Muscle layer of duodenum (tissue), 2 donors: ENCODE data around the gene DLX2.
A peak's percentile ranks its signal among the peaks of the same experiment; 100 is the strongest.

ENCODE experiments used
- H3K27ac ChIP-seq: one replicate; pipeline ENCODE4 v1.7.0; 2013; ENCODE audit warnings: mild to moderate bottlenecking, low read length
- H3K27me3 ChIP-seq: one replicate; pipeline ENCODE4 v1.7.0; 2013; ENCODE audit warnings: low read depth, mild to moderate bottlenecking, control low read depth, low read length
- H3K36me3 ChIP-seq, 2 donors: one replicate each; pipeline ENCODE4 v1.7.0; 2013; ENCODE audit warnings: low read length in 2 of 2, control low read depth in 1 of 2, mild to moderate bottlenecking in 1 of 2; ENCODE audit not compliant: insufficient read depth in 2 of 2, control insufficient read depth in 1 of 2
- H3K4me1 ChIP-seq, 2 donors: one replicate each; pipeline ENCODE4 v1.7.0; 2013; ENCODE audit warnings: low read length in 2 of 2, mild to moderate bottlenecking in 2 of 2, control low read depth in 1 of 2, moderate library complexity in 1 of 2; ENCODE audit not compliant: insufficient read depth in 2 of 2, control insufficient read depth in 1 of 2
- H3K4me3 ChIP-seq, 2 donors: one replicate each; pipeline ENCODE4 v1.7.0; 2013; ENCODE audit warnings: low read length in 2 of 2, low read depth in 1 of 2, mild to moderate bottlenecking in 1 of 2
- H3K9me3 ChIP-seq, 2 donors: one replicate each; pipeline ENCODE4 v1.7.0; 2013; ENCODE audit warnings: low read length in 2 of 2, control low read depth in 1 of 2, mild to moderate bottlenecking in 1 of 2; ENCODE audit not compliant: control insufficient read depth in 1 of 2
- donor health status: healthy.

The DLX2 gene

DNA sequence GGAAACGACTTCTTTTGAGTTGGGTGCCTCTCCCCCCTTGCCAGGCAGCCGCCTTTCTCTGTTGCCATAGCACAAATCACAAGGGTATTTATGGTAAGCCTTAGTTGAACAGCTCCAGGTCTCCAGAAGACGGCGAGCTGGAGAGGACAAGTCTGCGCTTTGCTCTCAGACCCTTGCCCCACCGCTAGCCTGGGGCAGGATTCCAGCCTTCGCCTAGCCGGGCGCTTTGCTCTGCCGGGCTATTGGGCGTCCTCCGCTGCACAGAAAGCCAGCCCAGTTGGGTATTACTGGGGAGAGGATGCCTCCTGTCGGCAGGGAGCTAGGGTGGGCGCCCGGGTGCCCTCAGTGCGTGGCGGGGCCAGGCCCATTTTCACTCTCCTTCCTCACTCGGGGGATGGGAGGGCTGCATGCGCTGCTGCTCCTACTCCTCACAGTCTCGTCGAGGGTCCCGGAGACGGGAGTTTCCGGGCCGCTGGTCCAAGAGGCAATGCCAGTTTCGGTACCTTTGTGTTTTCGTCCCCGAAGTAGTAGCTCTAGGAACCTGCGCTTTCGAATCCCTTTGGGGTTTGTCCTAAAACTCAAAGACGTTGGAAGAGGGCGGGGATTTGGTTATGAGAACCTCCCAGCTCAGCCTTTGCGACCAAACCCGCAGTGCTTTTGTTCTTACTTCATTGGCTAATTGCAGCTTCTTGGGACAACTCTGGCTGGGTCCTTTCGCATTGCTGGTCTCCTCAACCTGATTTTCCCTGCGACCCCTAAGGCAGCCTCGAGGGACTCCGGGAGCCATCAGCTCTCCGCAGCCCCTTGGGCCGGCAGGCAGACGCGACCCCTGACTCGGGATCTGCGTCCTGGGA, 3.6 kb upstream of the DLX2 start:
- H3K27ac ChIP-seq, result no peak overlapping the region
- peaks cover 0 to 49% of the 10 kb centered on the region in 2 donors for H3K4me1 ChIP-seq
- no peaks in the 10 kb centered on the region for H3K36me3 ChIP-seq
- H3K4me3 ChIP-seq, result peak overlapping the region; percentile 21 to 30
- H3K9me3 ChIP-seq, result no peaks in the 10 kb centered on the region
- peaks cover 73% of the 10 kb centered on the region for H3K27me3 ChIP-seq

DNA sequence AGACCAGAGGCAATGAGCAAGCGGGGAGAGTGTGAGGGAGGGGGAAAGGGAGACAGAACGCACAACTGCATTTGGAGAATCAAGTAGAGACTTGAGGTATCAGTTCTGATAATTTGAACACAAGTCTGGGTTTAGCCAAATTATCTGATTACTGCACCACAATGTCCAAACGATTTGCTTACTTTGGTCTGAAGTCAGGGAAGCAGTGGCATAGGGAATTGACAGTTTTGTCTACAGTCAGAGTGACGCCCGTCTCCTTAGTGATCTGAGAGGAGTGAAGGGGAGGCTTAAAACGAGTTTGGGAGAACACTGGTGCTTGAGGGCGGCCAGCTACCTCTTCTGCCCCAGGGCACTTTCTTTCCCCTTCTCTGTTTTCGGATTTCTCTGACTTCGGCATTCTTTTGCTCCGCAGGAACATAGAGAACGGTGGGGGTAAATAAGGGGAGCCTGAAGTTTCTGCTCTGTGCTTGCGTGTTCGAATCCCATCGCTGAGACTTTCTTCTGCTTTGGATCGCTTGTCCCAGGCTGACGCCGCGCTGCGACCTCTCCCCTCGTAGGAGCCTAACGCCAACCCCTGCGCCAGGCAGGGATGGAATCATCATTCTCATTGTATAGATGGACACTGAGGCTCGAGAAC, 2.9 kb upstream of the DLX2 start:
- Histone ChIP-seq H3K4me3 (no peak overlapping the region), H3K27ac (no peak overlapping the region), H3K27me3 (peaks cover 80% of the 10 kb centered on the region), H3K36me3 (no peaks in the 10 kb centered on the region), H3K9me3 (no peaks in the 10 kb centered on the region), H3K4me1 (peaks cover 0 to 56% of the 10 kb centered on the region in 2 donors)

DNA sequence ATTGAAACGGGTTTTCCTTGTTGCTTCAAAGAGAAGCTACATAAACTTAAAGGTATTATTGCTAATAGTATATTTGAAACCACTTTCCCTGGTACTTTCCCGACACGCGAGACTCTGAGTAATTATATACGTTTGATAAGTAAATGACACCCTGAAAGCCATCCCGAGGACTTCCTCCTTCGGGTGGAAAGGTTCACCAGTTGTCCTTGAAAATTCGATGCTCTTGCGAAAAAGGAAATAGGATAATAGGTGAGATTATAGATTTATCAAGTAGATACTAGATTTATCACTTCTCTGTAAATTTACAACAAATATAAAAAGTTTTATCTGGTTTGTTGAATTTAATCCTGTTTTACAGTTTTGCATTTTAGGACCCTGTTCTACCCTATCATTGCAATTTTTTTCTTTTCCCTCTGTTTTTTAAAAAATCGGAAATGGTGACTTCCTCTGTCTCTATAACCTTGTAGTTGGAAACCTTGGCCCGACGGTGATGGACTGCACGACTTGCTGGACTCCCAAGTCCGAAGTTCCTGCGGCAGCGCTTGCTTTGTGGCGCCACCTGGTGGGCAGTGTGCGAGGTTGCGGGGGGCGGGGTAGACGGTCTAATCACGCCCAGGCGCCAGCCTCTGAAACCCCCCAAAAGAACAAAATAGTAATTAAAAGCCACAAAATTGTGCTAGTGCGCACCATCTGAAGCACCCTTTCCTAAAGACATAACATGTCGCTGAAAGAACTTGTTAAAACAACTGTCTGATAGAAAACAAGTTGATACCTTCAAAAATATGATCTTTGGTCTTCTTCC, 972 bp upstream of the DLX2 start:
- Histone ChIP-seq H3K9me3 (no peaks in the 10 kb centered on the region), H3K4me3 (peak overlapping the region in 1 of 2 donors; percentile 57), H3K36me3 (no peaks in the 10 kb centered on the region), H3K4me1 (peaks cover 0 to 73% of the 10 kb centered on the region in 2 donors), H3K27me3 (peaks cover 91% of the 10 kb centered on the region), H3K27ac (no peak overlapping the region)

DNA sequence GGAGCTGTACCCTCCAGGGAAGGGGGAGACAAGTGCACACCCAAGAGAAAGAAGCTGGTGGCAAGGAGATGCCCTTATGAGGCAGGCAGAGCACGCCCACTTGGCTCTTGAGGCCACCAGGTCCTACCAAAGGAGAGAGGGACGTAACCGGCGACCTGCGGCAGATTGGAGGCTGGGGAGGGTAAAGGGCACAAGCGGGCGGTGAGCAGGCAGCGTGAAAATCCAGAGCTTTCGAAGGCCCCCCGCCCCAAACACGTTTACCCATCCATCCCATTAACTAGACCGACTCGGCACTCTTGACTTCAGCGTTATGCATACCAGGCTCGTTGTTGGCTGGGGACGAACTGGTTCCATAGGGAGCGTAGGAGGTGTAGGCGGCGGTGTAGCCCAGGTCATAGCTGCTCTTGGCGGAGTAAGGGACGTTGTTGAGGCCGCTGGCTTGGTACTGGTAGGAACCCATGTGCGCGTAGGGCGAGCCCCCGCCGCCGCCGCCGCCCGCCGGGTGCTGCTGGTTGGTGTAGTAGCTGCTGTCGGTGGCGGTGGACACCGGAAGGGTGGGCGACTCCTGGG, 794 bp downstream of the DLX2 start:
- no peaks in the 10 kb centered on the region for H3K9me3 ChIP-seq
- no peak overlapping the region for H3K27ac ChIP-seq
- peak overlapping the region in 1 of 2 donors; percentile 59 for H3K4me3 ChIP-seq
- H3K27me3 ChIP-seq, result peaks cover 95% of the 10 kb centered on the region
- peaks cover 0 to 75% of the 10 kb centered on the region in 2 donors for H3K4me1 ChIP-seq
- H3K36me3 ChIP-seq, result no peaks in the 10 kb centered on the region

DNA sequence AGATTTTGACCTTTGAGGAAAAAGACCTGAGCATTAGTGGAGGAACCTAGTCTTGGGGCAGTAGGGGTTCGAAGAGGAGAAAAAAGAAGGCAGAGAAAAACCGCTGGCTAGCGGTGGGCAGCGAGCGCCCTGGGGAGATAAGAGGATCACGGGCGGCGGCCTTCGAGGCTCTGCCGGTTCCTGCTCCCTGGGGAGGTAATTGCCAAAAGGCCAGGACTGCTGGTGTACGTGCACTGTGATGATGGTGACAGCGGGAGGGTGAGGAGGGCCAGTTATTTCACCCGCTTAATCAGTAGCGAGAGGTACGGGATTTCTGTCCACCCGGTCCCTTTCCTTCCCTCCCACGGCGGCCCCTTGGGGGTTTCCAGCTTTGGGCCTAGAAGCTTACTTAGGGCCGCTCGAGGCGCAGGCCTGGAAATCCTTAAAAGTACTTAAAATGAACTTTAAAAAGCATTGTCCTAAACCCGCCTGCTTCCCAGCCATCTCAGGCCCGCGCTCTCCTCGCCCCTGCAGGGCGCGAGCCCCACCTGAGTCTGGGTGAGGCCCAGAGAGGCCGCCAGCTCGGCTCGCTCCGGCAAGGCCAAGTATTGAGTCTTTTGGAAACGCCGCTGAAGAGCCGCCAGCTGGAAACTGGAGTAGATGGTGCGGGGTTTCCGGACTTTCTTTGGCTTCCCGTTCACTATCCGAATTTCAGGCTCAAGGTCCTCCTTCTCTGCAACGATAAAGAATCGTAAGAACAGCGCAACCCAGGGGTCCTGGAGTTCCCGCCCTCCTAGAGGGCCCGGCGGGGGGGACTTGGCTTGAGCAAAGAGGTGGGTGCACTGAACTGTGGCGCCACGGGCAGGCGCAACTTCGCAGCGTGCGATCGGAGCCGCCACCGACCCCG, 1.5 kb downstream of the DLX2 start:
- Histone ChIP-seq H3K9me3 (no peaks in the 10 kb centered on the region), H3K4me1 (peaks cover 0 to 76% of the 10 kb centered on the region in 2 donors), H3K4me3 (peak overlapping the region in 1 of 2 donors; percentile 59), H3K27me3 (peaks cover 95% of the 10 kb centered on the region), H3K36me3 (no peaks in the 10 kb centered on the region), H3K27ac (no peak overlapping the region)

DNA sequence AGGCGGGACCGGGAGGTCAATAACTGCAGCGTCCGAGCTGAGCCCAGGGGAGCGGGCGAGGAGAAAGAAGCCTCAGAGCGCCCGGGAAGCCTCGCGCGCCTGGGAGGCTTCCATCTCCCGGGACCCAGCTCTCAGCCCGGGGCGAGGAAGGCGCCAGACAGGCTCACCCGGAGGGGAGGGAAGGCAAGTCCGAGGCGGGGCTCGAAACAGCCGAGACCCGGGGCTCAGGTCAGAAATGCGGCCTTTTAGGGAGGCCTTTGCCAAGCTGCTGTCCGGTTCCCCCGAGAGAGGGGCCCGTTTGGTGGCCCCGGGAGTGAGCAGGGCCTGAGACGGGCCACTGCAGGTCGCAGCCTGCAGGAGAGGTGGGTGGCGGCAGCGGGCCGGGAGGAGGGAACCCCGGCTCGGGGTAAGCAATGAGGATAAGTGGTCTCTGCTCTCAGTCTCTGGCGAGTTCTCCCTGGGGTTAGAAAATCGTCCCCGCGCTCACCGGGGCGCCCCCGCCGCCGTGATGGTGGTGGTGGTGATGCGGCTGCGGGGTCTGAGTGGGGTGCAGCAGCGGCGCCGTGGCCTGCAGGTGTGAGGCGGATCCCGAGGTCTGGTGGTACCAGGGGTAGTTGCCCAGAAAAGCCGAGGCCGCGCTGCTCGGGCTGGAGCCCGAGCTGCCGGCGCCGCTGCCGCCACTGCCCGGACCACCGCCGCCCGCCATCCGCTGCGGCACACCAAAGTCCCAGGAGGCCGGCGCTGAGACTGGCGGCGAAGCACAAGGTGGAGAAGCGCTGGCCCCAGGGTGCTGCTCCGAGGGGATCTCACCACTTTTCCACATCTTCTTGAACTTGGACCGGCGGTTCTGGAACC, 2.4 kb downstream of the DLX2 start:
- H3K36me3 ChIP-seq, result no peaks in the 10 kb centered on the region
- no peak overlapping the region for H3K27ac ChIP-seq
- H3K27me3 ChIP-seq, result peaks cover 95% of the 10 kb centered on the region
- peaks cover 0 to 78% of the 10 kb centered on the region in 2 donors for H3K4me1 ChIP-seq
- peak overlapping the region in 1 of 2 donors; percentile 6 for H3K4me3 ChIP-seq
- H3K9me3 ChIP-seq, result no peaks in the 10 kb centered on the region

DNA sequence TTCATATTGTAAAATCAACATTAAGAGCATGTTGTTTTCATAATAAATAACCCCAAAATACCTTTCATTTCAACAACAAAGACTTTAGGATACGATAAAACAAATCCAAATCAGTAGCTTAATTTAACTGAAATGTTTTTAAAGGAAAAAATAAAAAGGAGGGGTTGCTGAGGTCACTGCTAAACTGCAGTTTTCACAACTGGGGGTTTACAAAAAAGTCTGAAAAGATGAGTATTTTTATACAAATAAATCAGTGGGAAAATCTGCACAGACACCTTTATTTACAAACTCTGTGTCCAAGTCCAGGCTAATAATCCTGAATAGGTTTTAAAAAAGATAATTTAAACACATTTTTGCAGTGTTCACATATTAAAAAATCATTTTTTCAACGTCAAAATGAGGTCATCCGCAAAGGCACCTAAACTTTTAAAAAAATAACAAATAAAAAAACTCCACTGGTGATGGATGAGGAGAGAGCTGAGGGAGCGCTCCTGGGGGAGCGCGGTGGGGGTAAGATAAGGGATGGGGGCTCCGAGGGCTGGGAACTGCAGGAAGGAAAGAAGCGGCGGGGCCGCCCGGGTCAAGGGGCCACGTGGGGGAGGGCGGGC, 3.1 kb downstream of the DLX2 start:
- Histone ChIP-seq H3K27ac (no peak overlapping the region), H3K4me1 (peaks cover 4 to 85% of the 10 kb centered on the region in 2 donors), H3K36me3 (no peaks in the 10 kb centered on the region), H3K9me3 (no peaks in the 10 kb centered on the region), H3K4me3 (peak overlapping the region in 1 of 2 donors; percentile 47), H3K27me3 (peaks cover 98% of the 10 kb centered on the region)

DNA sequence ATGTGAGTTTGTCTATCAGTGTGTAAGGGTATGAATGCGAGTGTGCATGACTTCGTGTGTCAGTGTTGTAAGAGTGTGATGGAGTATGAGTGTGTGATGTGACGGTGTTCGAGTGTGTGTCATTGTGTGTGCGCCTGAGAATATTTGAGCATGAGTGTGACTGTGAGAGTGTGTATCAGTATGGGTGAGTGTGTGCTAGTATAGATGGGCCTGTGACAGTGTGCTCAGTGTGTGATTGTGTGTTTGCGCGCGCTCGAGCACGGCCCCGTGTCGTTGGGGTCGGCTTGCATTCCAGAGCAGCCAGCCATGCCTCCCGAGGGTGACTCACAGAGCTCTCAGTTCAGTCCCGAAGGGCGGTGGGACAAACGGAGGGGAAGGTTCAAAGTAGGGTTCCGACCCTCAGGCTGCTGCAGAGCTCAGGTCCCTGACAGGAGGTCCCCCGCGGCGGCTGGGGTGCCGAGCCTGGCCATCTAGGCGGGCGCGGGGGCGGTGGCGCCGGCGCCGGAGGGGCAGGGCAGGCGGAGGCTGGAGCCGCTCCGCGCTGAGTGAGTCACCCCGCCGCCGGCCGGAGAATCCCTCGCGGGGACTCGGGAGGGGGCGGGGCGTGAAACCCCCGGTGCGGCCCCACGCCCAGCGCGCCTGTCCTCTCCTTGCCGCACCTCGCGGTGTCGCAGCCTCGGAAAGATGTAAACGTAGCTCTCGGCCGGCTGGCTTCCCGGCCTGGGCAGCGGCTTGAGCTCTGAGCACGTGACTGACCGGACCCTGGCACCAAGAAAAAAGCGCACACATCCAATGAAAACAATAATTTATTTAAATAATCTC, 3.8 kb downstream of the DLX2 start:
- Histone ChIP-seq H3K27me3 (peaks cover 96% of the 10 kb centered on the region), H3K36me3 (no peaks in the 10 kb centered on the region), H3K4me1 (peaks cover 4 to 88% of the 10 kb centered on the region in 2 donors), H3K4me3 (peak overlapping the region in 1 of 2 donors; percentile 47), H3K9me3 (no peaks in the 10 kb centered on the region), H3K27ac (no peak overlapping the region)

DNA sequence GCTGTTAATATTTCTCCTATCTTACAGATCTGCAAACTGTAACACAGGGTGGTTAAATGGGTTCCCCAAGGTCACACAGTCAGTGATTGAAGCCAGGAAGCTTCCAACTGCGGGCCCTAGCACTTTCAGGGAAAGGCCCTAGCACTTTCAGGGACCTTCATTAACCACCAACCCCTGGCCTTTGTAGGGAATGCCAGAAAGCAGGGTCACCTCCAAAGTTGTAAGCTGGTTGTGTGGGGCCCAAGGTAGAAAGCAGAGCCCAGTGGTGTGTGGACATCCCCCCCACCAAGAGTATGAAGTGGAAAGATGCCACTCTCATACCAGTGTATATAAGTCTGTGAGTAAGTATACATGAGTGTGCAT, 4.4 kb downstream of the DLX2 start:
- Histone ChIP-seq H3K27me3 (peaks cover 96% of the 10 kb centered on the region), H3K9me3 (no peaks in the 10 kb centered on the region), H3K36me3 (no peaks in the 10 kb centered on the region), H3K27ac (no peak overlapping the region), H3K4me1 (peaks cover 4 to 83% of the 10 kb centered on the region in 2 donors), H3K4me3 (no peak overlapping the region)
